HG03025 (cell line): ENCODE data around the gene JAG1.

Experiments used
- ATAC-seq: cut with Tn5 transposase; IDR thresholded peaks from one replicate; pipeline ENCODE4 v1.9.1; 2021; ENCODE audit warnings: mild to moderate bottlenecking, moderate library complexity; ENCODE audit not compliant: unreplicated experiment, low FRiP score

The JAG1 gene

DNA sequence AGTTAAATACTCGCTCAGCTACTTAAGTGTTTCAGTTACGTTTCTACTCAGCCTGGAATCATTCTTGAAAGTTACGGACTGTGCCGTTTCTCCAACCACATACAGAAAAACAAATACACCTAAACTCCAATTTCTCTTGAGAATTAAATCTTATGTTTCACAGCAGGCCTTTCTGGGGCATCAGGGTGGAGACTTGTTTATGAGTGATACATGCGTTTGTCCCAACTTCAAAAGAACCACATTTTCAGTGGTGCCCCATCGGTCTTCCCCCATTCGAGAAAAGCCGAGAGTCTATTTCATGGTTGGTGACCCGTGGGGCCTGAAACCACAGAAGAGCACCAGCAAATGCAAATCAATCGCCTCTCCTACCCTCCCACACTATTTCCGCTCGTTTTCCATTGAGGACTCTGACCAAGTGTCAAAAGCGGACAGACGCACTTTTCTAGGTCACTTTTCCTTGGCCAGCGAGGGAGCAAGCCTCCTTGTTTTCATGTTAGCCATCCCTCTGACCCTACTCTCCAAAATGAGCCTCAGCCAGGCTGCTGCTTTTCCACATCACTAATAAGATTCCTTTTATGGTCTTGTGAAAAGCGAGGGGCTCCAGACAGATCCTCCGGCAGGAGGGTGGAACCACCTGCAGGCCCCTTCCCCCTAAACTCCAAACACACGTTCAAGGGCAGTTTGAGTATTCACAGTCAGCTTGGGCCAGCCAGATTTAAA, 3.1 kb downstream of the JAG1 start:
- ATAC-seq = peak; percentile 40

DNA sequence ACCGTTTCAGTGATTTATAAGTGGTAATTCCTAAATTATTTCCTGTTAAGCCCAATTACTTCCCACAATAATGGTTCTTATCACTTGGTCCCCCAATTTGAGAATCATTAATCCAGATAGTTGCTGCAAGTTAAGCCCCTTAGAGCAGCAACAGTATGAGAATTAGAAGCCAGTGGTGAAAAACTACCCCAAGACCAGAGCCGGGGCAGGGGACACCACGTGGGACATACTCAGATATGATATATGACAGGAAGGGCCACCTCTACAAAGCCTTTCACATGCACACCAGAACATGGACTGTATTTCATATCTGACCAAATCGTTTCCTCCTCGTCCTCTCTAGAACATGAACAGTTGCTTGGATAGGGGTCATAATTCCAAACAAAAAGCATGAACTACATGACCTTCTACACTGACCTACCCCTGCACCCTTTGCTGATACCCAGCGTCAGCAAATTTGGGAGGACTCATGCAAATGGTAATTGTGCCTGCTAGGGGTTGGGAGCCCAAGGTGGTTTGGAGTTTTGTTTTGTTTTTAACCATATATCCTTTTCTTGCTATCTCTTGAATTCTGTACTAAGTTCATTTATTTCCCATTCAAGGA, 3.9 kb downstream of the JAG1 start:
- ATAC-seq = no peak

DNA sequence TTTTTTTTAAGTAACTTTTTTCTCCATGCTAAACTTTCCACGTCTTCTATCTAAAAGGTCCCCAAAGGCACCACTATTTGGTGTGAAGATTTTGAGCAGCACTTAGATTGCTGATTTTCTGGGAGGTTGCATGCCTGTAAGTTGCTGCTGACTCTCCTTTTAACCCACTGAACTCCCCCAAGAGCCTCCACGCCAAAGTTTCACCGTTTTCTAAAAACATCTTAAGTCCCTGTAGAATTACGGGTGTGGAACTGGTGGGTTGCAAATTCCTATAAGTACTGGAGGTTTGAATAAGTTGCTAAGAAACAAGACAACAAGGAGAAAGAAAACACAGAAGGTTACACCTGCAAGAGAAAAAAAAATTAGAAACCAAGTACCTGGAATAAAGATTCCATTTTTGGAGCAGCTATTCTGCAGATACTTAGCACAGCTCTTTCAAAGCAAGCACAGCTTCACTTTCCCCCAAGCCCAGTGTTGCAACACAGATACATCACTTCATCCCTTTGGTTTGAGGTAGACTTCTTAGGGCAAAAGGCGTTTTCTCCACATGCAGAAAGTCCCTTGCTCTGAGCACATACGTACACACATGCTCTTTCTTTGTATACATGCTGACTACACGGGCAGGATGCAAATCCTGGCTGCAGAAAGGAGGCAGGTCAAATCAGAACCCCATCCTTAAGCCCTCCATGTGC, 5.0 kb downstream of the JAG1 start:
- no peak for ATAC-seq

DNA sequence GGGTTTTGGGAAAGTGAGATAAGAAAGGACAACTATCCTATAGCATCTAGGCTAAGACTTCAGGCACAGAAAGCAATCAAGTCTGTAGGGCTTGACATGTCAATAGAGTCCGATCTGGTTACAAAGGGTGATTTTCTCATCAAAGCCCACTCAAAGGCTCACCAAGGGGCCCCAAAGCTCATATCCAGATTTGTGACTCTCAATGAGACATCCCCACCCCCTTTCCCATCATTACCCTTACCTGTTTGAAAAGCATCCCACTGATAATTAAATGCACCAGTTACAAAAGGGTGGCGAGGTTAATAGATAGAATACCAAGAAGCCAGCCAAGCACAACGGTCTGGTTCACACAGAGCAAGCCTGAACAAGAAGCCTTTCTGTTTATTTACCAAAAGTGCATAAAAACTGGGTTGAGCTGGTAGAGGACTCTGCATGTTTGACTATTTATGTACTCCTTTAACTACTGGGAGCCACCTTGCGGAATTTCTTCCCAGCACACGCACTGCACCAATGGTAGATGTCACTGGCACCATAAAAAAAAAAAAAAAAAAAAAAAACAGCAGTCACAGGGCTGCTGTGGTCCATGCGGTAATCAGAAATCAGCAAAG, 6.1 kb downstream of the JAG1 start:
- no peak for ATAC-seq

GRCh38 chr20:10667077-10667401, 6.8 kb downstream of the JAG1 start:
- no peak for ATAC-seq

DNA sequence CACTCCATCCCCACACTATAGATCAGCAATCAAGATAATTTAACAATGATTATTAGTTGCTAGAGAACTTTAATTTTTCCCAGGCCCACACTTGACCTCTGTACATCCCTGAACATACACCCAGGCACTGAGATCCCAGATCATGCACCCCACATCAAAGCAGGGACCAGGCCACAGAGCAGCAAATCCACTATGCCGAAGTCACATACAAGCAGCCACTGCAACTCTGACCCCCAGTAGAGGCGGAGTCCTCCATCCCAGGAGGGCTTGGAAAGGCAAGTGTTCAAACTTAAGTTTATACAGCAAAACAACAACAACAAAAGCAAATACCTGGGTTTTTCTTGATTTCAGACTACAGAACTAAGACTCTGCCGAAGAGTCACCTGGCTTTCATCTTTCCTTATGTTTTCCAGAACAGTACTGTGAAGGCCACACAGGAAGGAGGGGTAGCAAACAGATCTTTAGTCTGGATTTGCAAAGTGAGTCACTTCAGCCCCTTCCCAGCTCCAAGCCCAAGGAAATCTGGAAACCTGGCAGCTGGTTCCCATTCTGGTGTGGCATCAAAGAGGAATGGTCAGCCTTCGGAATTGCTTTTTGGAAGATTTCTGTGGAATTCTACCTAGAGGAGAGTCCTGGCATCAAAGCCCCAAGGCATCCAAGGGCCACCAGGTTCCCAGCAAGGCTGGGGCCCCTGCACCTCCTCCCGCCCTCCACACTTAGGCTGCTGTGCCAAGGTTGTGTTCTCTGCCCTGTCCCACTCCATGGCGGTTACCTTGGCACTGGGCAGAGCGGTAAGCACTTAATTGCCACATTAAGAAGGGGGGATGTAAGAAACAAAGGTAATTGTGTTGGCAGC, 7.3 kb downstream of the JAG1 start:
- no peak for ATAC-seq

DNA sequence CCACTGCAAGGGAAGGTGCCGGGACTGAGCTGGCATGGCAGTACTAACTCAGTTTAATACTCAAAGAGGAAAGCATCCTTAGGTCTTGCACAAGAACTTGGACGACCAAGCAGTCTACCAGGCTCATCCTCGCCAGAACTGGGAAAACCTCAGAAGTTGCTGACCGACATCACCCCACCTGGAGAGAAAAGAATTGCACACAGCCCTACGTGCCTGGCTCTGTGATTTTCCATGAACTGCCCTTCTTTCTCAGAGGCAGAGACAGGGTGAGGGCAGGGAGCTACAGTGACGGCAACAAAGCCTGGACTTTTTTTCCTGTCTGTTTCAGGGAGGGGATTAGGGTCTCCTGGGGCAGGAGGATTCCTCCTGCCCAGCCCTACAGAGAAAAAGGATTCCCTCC, 8.0 kb downstream of the JAG1 start:
- ATAC-seq = no peak

DNA sequence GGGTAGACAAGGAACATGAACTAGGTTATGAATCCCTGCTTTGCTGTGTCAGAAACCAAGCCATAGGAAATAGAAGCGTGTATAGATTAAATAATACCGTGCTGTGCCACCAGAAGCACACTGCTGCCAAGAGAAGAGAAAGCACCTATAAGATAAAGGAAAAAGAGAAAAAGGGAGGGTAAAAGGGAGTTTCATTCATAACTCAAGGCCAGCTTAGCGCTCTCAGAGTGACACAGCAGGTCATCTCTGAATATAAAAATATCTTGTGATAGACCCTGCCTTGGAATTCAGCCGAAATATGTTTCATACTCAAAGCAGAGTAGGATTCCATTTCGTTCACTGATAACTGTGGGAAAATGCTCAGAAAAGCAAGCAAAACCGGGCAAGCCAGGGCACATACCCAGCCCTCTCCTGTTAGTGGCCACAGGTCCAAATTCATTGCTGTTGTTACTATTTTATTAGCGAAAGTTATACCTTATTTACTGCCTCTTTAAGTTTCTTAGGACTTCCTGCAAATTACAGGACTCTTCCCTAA, 8.7 kb downstream of the JAG1 start:
- no peak for ATAC-seq

DNA sequence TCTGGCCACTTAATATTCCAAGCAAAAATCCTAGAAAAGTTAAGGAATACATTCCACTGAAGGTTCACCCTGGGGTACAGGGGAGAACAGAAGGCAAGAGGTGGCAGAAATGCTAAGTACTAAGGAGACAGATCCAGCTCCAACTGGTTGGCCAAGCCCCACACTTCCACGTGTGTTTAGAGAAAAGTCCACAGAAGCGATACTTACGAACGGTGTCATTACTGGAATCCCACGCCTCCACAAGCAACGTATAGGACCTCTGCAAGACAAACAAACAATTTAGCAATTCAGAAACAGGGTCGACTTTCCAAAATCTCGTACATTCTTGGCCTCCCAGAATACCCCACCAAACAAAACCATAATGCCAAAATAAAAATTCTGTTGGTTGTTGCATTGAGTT, 10.0 kb downstream of the JAG1 start:
- no peak for ATAC-seq

GRCh38 chr20:10662661-10663458, 10.9 kb downstream of the JAG1 start:
- ATAC-seq = no peak

- ATAC-seq = no peak
Measured at GRCh38 chr20:10662151-10662550, 11.6 kb downstream of the JAG1 start.

- ATAC-seq = no peak
Measured at GRCh38 chr20:10661261-10661660, 12.5 kb downstream of the JAG1 start.

- no peak for ATAC-seq
Measured at GRCh38 chr20:10660661-10661060, 13.1 kb downstream of the JAG1 start.

- ATAC-seq = no peak
Measured at GRCh38 chr20:10659651-10660601, 13.9 kb downstream of the JAG1 start.

GRCh38 chr20:10658876-10659632, 14.7 kb downstream of the JAG1 start:
- ATAC-seq = no peak

DNA sequence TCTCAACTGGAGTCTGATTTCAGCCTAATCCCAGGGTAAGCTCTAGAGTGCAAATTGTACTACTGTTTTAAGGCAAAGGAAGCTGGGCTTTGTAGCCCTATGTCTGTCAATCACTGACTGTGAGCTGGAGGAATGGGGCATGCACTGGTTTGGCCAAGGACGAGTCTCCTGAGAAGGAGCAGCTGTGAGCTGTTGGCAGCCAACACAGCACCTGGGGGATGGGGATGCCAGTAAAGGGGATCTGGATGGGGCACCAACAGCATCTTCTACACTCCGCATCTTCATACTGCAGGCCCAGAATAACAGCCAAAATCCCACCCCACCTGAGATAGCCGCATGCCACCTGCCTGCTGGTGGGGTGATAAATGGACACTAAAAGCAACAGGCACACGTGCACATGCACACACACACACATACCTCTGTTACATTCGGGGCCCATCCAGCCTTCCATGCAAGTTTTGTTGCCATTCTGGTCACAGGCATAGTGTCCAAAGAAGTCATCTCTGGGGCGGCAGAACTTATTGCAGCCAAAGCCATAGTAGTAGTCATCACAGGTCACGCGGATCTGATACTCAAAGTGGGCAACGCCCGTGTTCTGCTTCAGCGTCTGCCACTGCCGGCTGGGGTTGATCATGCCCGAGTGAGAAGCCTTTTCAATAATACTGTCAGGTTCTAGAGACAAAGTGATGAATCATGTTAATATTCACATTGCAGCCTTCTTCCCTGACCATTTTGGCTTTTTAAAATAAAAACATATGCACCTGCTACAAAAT, 15.6 kb downstream of the JAG1 start:
- ATAC-seq = no peak

- ATAC-seq = no peak
Measured at GRCh38 chr20:10657453-10657852, 16.3 kb downstream of the JAG1 start.
